ENCODE results near the gene ITGB7. TPM values are rescaled to one million over a fixed set of nuclear protein-coding genes. Genes with fewer than 3 reads are reported as not detected.

The ITGB7 gene
- total RNA-seq, 2 experiments from 2014 or later: 121 to 137 TPM

- intact Hi-C loops (cut with micrococcal nuclease): no loop called here
- H3K4me3 Mint-ChIP-seq: peak overlapping the region; percentile 5
- no peak for TF ChIP-seq CTCF (IDR thresholded peaks at IDR 0.05)
- H3K36me3 Mint-ChIP-seq (ENCODE audit: low read depth): peaks cover 2% of the 10 kb centered on the region
- ATAC-seq: no peak
- H3K27me3 Mint-ChIP-seq: no peaks in the 10 kb centered on the region
- DNase-seq: no peak
- H3K27ac Mint-ChIP-seq: peak overlapping the region; percentile 83
- peaks cover 66% of the 10 kb centered on the region for H3K4me1 Mint-ChIP-seq (ENCODE audit: low read depth)
- H3K9me3 Mint-ChIP-seq: no peaks in the 10 kb centered on the region
- ChIA-PET CTCF (interaction anchor here (0.9 to 1.5 kb wide), 3 partner anchors 14 to 38 kb away, joined by 3 read pairs; no protein-coding TSS in a partner anchor), POLR2A (interaction anchor here (0.8 to 1.1 kb wide), 3 partner anchors 9 to 122 kb away, joined by 3 read pairs; no protein-coding TSS in a partner anchor)
Measured at GRCh38 chr12:53224897-53225634, 18.0 kb upstream of the ITGB7 start.

DNA sequence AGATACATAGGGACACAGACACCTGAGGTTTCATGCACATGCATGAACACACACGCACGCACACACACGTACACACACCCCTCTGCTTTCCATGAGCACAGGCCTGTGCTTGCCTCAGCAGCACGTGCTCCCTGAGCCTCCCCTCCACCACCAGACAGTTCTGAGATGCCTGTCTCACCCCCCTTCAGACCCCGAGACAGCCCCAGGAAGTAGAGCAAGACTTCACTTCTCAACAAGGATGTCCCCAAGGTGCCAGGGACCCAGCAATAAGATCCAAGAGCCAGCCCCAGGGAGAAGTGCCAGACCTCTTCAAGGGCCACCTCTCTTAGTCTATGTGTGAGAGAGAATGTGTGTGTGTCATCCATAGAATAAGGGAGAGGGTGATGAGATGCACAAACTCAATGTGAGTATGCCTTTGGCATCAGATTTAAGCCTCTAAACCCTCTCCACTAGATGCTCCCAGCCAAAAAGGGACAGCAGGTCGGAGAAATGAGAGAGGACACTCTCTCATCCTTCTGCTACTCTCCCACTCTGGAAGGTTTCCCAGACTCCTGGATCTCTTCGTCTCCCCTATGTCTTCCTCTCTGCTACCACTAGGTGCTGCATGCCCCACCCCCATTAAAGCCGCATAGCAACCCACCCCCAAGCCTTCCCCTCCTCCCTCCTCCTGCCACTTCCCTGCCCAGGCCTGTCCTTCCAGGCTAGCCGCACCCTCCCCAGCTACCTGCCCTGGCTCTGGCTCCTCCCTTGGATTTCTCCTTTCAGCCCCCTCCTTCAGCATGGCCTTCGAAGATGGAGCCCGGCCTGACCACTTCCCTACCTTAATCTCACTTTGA is 17.2 kb upstream of the ITGB7 start:
- CTCF ChIA-PET: interaction anchor here (1.3 to 2.3 kb wide), 4 partner anchors 11 to 64 kb away, joined by 3 to 9 read pairs (median 4); no protein-coding TSS in a partner anchor
- TF ChIP-seq CTCF (IDR thresholded peaks at IDR 0.05): peak; percentile 24
- POLR2A ChIA-PET: interaction anchor here (0.8 to 1.1 kb wide), 2 partner anchors 9 to 122 kb away, joined by 3 read pairs; no protein-coding TSS in a partner anchor
- peaks cover 2% of the 10 kb centered on the region for H3K36me3 Mint-ChIP-seq (ENCODE audit: low read depth)
- H3K27ac Mint-ChIP-seq: peak overlapping the region; percentile 83
- H3K4me3 Mint-ChIP-seq: peak overlapping the region; percentile 78
- DNase-seq (peak; percentile 58), ATAC-seq (no peak)
- no peaks in the 10 kb centered on the region for H3K9me3 Mint-ChIP-seq
- no peaks in the 10 kb centered on the region for H3K27me3 Mint-ChIP-seq
- intact Hi-C loops (cut with micrococcal nuclease): no loop called here
- H3K4me1 Mint-ChIP-seq (ENCODE audit: low read depth): peaks cover 63% of the 10 kb centered on the region

- POLR2A ChIA-PET: interaction anchor here (0.6 to 1.0 kb wide), 2 partner anchors 13 to 24 kb away, joined by 3 read pairs; no protein-coding TSS in a partner anchor
- CTCF ChIA-PET: interaction anchor here (1.1 to 2.3 kb wide), 4 partner anchors 10 to 64 kb away, joined by 4 to 9 read pairs (median 4); no protein-coding TSS in a partner anchor
Measured at GRCh38 chr12:53223389-53224060, 16.5 kb upstream of the ITGB7 start.

GRCh38 chr12:53222806-53223261 is 15.8 kb upstream of the ITGB7 start:
- no peaks in the 10 kb centered on the region for H3K9me3 Mint-ChIP-seq
- ChIA-PET POLR2A (interaction anchor here (0.6 to 4.3 kb wide), 6 partner anchors 14 to 68 kb away, joined by 3 to 21 read pairs (median 3); a partner anchor contains a TSS), CTCF (interaction anchor here (1.1 to 2.3 kb wide), 4 partner anchors 9 to 63 kb away, joined by 4 to 9 read pairs (median 4); no protein-coding TSS in a partner anchor)
- H3K4me1 Mint-ChIP-seq (ENCODE audit: low read depth): peaks cover 64% of the 10 kb centered on the region
- intact Hi-C loops (cut with micrococcal nuclease): no loop called here
- TF ChIP-seq CTCF (IDR thresholded peaks at IDR 0.05): no peak
- H3K4me3 Mint-ChIP-seq: peak overlapping the region; percentile 78
- H3K27ac Mint-ChIP-seq: peak overlapping the region; percentile 89
- DNase-seq (no peak), ATAC-seq (no peak)
- H3K36me3 Mint-ChIP-seq (ENCODE audit: low read depth): peaks cover 4% of the 10 kb centered on the region
- H3K27me3 Mint-ChIP-seq: no peaks in the 10 kb centered on the region

More at GRCh38 chr12:53223389-53224060, 16.5 kb upstream of the ITGB7 start:
- H3K9me3 Mint-ChIP-seq: no peaks in the 10 kb centered on the region
- no peak for ATAC-seq
- peak; percentile 46 for DNase-seq
- H3K36me3 Mint-ChIP-seq (ENCODE audit: low read depth): peaks cover 2% of the 10 kb centered on the region
- H3K4me1 Mint-ChIP-seq (ENCODE audit: low read depth): peaks cover 62% of the 10 kb centered on the region
- no peak for TF ChIP-seq CTCF (IDR thresholded peaks at IDR 0.05)
- intact Hi-C loops (cut with micrococcal nuclease): no loop called here
- peak overlapping the region; percentile 78 for H3K4me3 Mint-ChIP-seq
- H3K27me3 Mint-ChIP-seq: no peaks in the 10 kb centered on the region
- H3K27ac Mint-ChIP-seq: peak overlapping the region; percentile 89

Measured in activated CD8-positive, alpha-beta T cell treated with anti-CD3 and anti-CD28 coated beads for 36 hours (primary cell).